SK-N-SH (cell line): Measurements from ENCODE around the gene SMYD3. TPM values are rescaled to one million over a fixed set of nuclear protein-coding genes. Genes with fewer than 3 reads are reported as not detected.
A peak's percentile ranks its signal among the peaks of the same experiment; 100 is the strongest.

Experiments used
- CTCF ChIA-PET: fragments of 300-600, 350-600 bp; formaldehyde crosslinking; extraction: SDS; loops from one replicate; lab custom pipeline; 2021; lab: Yijun Ruan, JAX
- POLR2A ChIA-PET: fragments of 350-600 bp; sonication (Branson Sonifier 250); formaldehyde crosslinking; extraction: SDS; loops from one replicate; lab custom pipeline; 2020; ENCODE audit warnings: antibody characterized with exemption, inconsistent platforms; lab: Yijun Ruan, JAX
- DNase-seq: peaks from one replicate; pipeline ENCODE4 v3.0.0; 2012
- H2AFZ ChIP-seq: fragments of 200-600 bp; sonication (generic); 2 replicates; pipeline ENCODE4 v1.8.1; 2016; ENCODE audit warnings: antibody characterized with exemption, mild to moderate bottlenecking, low read depth
- H3F3A ChIP-seq: fragments of 200-600 bp; sonication (generic); replicated peaks from 2 replicates; pipeline ENCODE3; 2016; ENCODE audit warnings: antibody characterized with exemption, mild to moderate bottlenecking; ENCODE audit not compliant: insufficient read depth
- H3K27ac ChIP-seq, 2 experiments: fragments of 200-500 bp in 1 of 2; fragments of 200-600 bp in 1 of 2; sonication (Bioruptor generic) in 1 of 2; sonication (generic), shearing (Covaris generic) in 1 of 2; 2 replicates each; pipeline versions ENCODE4 v1.5.1 to v1.6.1; 2014 to 2016; ENCODE audit warnings: low read depth in 2 of 2, inconsistent platforms in 1 of 2, low read length in 1 of 2, mild to moderate bottlenecking in 1 of 2, mixed read lengths in 1 of 2
- H3K27me3 ChIP-seq: fragments of 200-600 bp; sonication (generic), shearing (Covaris generic); 2 replicates; pipeline ENCODE4 v1.6.1; 2016; ENCODE audit warnings: mixed run types; ENCODE audit not compliant: insufficient read depth
- H3K36me3 ChIP-seq, 2 experiments: fragments of 200-500 bp in 1 of 2; fragments of 200-600 bp in 1 of 2; sonication (Bioruptor generic) in 1 of 2; sonication (generic) in 1 of 2; replicated peaks in 1 of 2; 2 replicates each; pipeline versions ENCODE3 to v1.5.1; 2014 to 2016; ENCODE audit warnings: low read length in 1 of 2, mild to moderate bottlenecking in 1 of 2; ENCODE audit not compliant: insufficient read depth in 2 of 2, control insufficient read depth in 1 of 2
- H3K4me1 ChIP-seq, 2 experiments: fragments of 200-500 bp in 1 of 2; fragments of 200-600 bp in 1 of 2; sonication (Bioruptor generic) in 1 of 2; sonication (generic), shearing (Covaris generic) in 1 of 2; 2 replicates each; pipeline versions ENCODE4 v1.5.1 to v1.6.1; 2014 to 2016; ENCODE audit warnings: low read depth in 1 of 2, low read length in 1 of 2, mixed run types in 1 of 2; ENCODE audit not compliant: insufficient read depth in 2 of 2, control insufficient read depth in 1 of 2
- H3K4me2 ChIP-seq: fragments of 200-600 bp; sonication (generic), shearing (Covaris generic); 2 replicates; pipeline ENCODE4 v1.6.1; 2017; ENCODE audit warnings: mixed run types
- H3K4me3 ChIP-seq, 2 experiments: fragments of 200-500 bp in 1 of 2; fragments of 200-600 bp in 1 of 2; sonication (Bioruptor generic) in 1 of 2; sonication (generic), shearing (Covaris generic) in 1 of 2; 2 replicates each; pipeline versions ENCODE4 v1.5.1 to v1.8.1; 2014 to 2016; ENCODE audit warnings: low read depth in 2 of 2, inconsistent platforms in 1 of 2, low read length in 1 of 2, mild to moderate bottlenecking in 1 of 2, mixed read lengths in 1 of 2, moderate library complexity in 1 of 2
- H3K79me2 ChIP-seq: fragments of 200-600 bp; sonication (generic); 2 replicates; pipeline ENCODE4 v1.8.1; 2017; ENCODE audit warnings: mild to moderate bottlenecking; ENCODE audit not compliant: insufficient read depth
- H3K9ac ChIP-seq: fragments of 200-600 bp; sonication (generic); 2 replicates; pipeline ENCODE4 v1.6.1; 2017; ENCODE audit warnings: mixed run types
- H3K9me2 ChIP-seq: fragments of 200-600 bp; sonication (generic); 2 replicates; pipeline ENCODE4 v1.6.1; 2017; ENCODE audit warnings: mixed run types
- H3K9me3 ChIP-seq: fragments of 200-600 bp; sonication (generic); 2 replicates; pipeline ENCODE4 v1.6.1; 2017; ENCODE audit warnings: mixed run types, mild to moderate bottlenecking, moderate library complexity
- H4K20me1 ChIP-seq: fragments of 200-600 bp; sonication (generic); 2 replicates; pipeline ENCODE4 v1.6.1; 2017; ENCODE audit warnings: mild to moderate bottlenecking, mixed run types; ENCODE audit not compliant: insufficient read depth
- CHD2 ChIP-seq: fragments of 150-350 bp; IDR thresholded peaks from 2 replicates; pipeline ENCODE4 v1.6.1; 2018; ENCODE audit warnings: low read length; ENCODE audit not compliant: partially characterized antibody
- CTCF ChIP-seq: fragments of 200-600 bp; sonication (generic); IDR thresholded peaks from 2 replicates; pipeline ENCODE4 v1.6.1; 2017; ENCODE audit warnings: antibody characterized with exemption, mild to moderate bottlenecking, moderate library complexity
- ELF1 ChIP-seq: IDR thresholded peaks from 2 replicates; pipeline ENCODE4 v1.4.0; 2012
- EP300 ChIP-seq, 2 experiments: IDR thresholded peaks; 2 replicates each; pipeline versions ENCODE4 v1.4.0 to v1.6.1; 2012; ENCODE audit warnings: borderline replicate concordance in 1 of 2, low read depth in 1 of 2, low read length in 1 of 2
- EZH2phosphoT487 ChIP-seq: fragments of 200-600 bp; sonication (generic); IDR thresholded peaks from 2 replicates; pipeline ENCODE4 v1.6.1; 2017; ENCODE audit warnings: low read depth, mixed run types, mild to moderate bottlenecking, antibody characterized with exemption, moderate library complexity, borderline replicate concordance
- FOSL2 ChIP-seq: IDR thresholded peaks from 2 replicates; pipeline ENCODE4 v1.4.0; 2012; ENCODE audit warnings: low read depth, mild to moderate bottlenecking, moderate library complexity, borderline replicate concordance
- FOXJ3 ChIP-seq: sonication (generic); formaldehyde crosslinking; IDR thresholded peaks from 2 replicates; pipeline ENCODE4 v1.5.1; 2020; ENCODE audit warnings: mild to moderate bottlenecking, missing genetic modification reagents
- FOXM1 ChIP-seq: IDR thresholded peaks from 2 replicates; pipeline ENCODE4 v1.4.0; 2012; ENCODE audit warnings: low read depth, mild to moderate bottlenecking
- GATA2 ChIP-seq: sonication (generic); formaldehyde crosslinking; IDR thresholded peaks from 2 replicates; pipeline ENCODE4 v1.5.0; 2020; ENCODE audit warnings: mild to moderate bottlenecking, missing genetic modification reagents
- IRF3 ChIP-seq: fragments of 150-350 bp; IDR thresholded peaks from 2 replicates; pipeline ENCODE4 v1.6.1; 2016; ENCODE audit warnings: mild to moderate bottlenecking, low read depth, low read length
- MAX ChIP-seq: IDR thresholded peaks from 2 replicates; pipeline ENCODE4 v1.4.0; 2012; ENCODE audit warnings: low read depth
- MEF2A ChIP-seq: IDR thresholded peaks from 2 replicates; pipeline ENCODE4 v1.4.0; 2012; ENCODE audit warnings: low read depth, borderline replicate concordance
- MXI1 ChIP-seq: IDR thresholded peaks from 2 replicates; pipeline ENCODE4 v1.6.1; 2012; ENCODE audit warnings: mild to moderate bottlenecking, low read depth, low read length, improper control_type of control experiment
- POLR2AphosphoS5 ChIP-seq: IDR thresholded peaks from 2 replicates; pipeline ENCODE4 v1.6.1; 2012; ENCODE audit warnings: low read depth, low read length
- RAD21 ChIP-seq: IDR thresholded peaks from 2 replicates; pipeline ENCODE4 v1.6.1; 2012; ENCODE audit warnings: mild to moderate bottlenecking, low read length
- RCOR1 ChIP-seq: fragments of 150-350 bp; IDR thresholded peaks from 2 replicates; pipeline ENCODE4 v1.6.1; 2017; ENCODE audit warnings: antibody characterized with exemption, low read length
- RXRA ChIP-seq: IDR thresholded peaks from 2 replicates; pipeline ENCODE4 v1.4.0; 2012; ENCODE audit warnings: low read depth, mild to moderate bottlenecking, borderline replicate concordance
- SIN3A ChIP-seq: IDR thresholded peaks from 2 replicates; pipeline ENCODE4 v1.6.1; 2012; ENCODE audit warnings: low read depth, mild to moderate bottlenecking, low read length, moderate library complexity, borderline replicate concordance
- SMC3 ChIP-seq: IDR thresholded peaks from 2 replicates; pipeline ENCODE4 v1.6.1; 2012; ENCODE audit warnings: low read depth, low read length, improper control_type of control experiment
- TAF1 ChIP-seq: IDR thresholded peaks from 2 replicates; pipeline ENCODE4 v1.6.1; 2012; ENCODE audit warnings: low read depth, mild to moderate bottlenecking, low read length, moderate library complexity, borderline replicate concordance
- TCF12 ChIP-seq: IDR thresholded peaks from 2 replicates; pipeline ENCODE4 v1.4.0; 2012
- USF1 ChIP-seq: IDR thresholded peaks from 2 replicates; pipeline ENCODE4 v1.4.0; 2012; ENCODE audit warnings: low read depth, borderline replicate concordance
- USF2 ChIP-seq: fragments of 150-350 bp; IDR thresholded peaks from 2 replicates; pipeline ENCODE4 v1.6.1; 2017; ENCODE audit warnings: antibody characterized with exemption, low read length, low read depth, borderline replicate concordance
- YY1 ChIP-seq: IDR thresholded peaks from 2 replicates; pipeline ENCODE4 v1.4.0; 2012; ENCODE audit warnings: low read depth, mild to moderate bottlenecking
- ZBTB33 ChIP-seq: IDR thresholded peaks from 2 replicates; pipeline ENCODE4 v1.4.0; 2012; ENCODE audit warnings: low read depth, borderline replicate concordance
- WGBS: methylation state at CpG from one replicate; pipeline ENCODE4 v1.1.6; 2017; ENCODE audit warnings: low lambda C conversion rate; 5-methylcytosine and 5-hydroxymethylcytosine counted together
- polyA plus RNA-seq, 3 experiments: library from polyadenylated mRNA; depleted of rRNA; stranded (reverse); fragments of >200 nt; gene quantifications; 2 replicates each; pipeline ENCODE4 v1.2.3, GENCODE V29; 2012

Gene SMYD3
- polyA plus RNA-seq, 1 of the 3 experiments (the other 2 are of a cell fraction): 31.4 TPM

GRCh38 chr1:245791410-245792312 lies 715.4 kb downstream of the SMYD3 start:
- WGBS: 27% methylated on average over 10 of the region's 10 CpGs
- H3K9me2 ChIP-seq: no peaks in the 10 kb centered on the region
- peak overlapping the region; percentile 47; the same call in 1 of the 2 replicates for H3K4me2 ChIP-seq
- no peaks in the 10 kb centered on the region for H3K9me3 ChIP-seq
- peak overlapping the region; percentile 60; the same call in 1 of the 2 replicates for H2AFZ ChIP-seq
- no peaks in the 10 kb centered on the region for H3K36me3 ChIP-seq
- no peak overlapping the region for H3K4me3 ChIP-seq
- POLR2A ChIA-PET: interaction anchor here (0.6 to 2.6 kb wide), 9 partner anchors 38 to 636 kb away, joined by 3 to 22 read pairs (median 6); partner anchors contain the start of gene KIF26B
- no peaks in the 10 kb centered on the region for H3K79me2 ChIP-seq
- H3F3A ChIP-seq: peaks cover 4% of the 10 kb centered on the region
- no peaks in the 10 kb centered on the region for H4K20me1 ChIP-seq
- H3K27me3 ChIP-seq: no peaks in the 10 kb centered on the region
- H3K4me1 ChIP-seq: peaks cover 20 to 63% of the 10 kb centered on the region in 2 experiments
- peak overlapping the region; percentile 78 to 100 for H3K27ac ChIP-seq
- DNase-seq: peak; percentile 77
- H3K9ac ChIP-seq: peak overlapping the region; percentile 18; the same call in 1 of the 2 replicates
- CTCF ChIA-PET: interaction anchor here (0.8 to 3.0 kb wide), 19 partner anchors 18 to 660 kb away, joined by 3 to 10 read pairs (median 4); no protein-coding TSS in a partner anchor
- TF ChIP-seq FOSL2 (no peak), SMC3 (no peak; the same call in 1 of the 2 replicates), RCOR1 (peak; percentile 91), SIN3A (no peak), TCF12 (peak; percentile 95), FOXJ3 (CRISPR knock-in tag) (peak; percentile 95), GATA2 (CRISPR knock-in tag) (peak; percentile 98), MEF2A (peak; percentile 92; the same call in 1 of the 2 replicates), IRF3 (no peak), POLR2AphosphoS5 (peak; percentile 90), USF2 (peak; percentile 34; the same call in 1 of the 2 replicates), USF1 (peak; percentile 67; the same call in 1 of the 2 replicates), EZH2phosphoT487 (no peak), ZBTB33 (no peak), MAX (peak; percentile 29; the same call in 1 of the 2 replicates), RAD21 (peak; percentile 48), TAF1 (no peak), MXI1 (peak; percentile 49; the same call in 1 of the 2 replicates), CHD2 (peak; percentile 63), ELF1 (no peak), YY1 (no peak), CTCF (no peak), RXRA (peak; percentile 56; the same call in 1 of the 2 replicates), EP300 (IDR thresholded peaks at IDR 0.05; ENCODE audit: borderline replicate concordance in 1 of 2, low read depth in 1 of 2, low read length in 1 of 2) (peak; percentile 85 to 96), FOXM1 (peak; percentile 93)
